OCI-LY1 (cell line): ENCODE results near the gene LEF1.

Experiments used
- H2AFZ ChIP-seq: fragments of 200-600 bp; sonication (generic), shearing (Covaris generic); 2 replicates; pipeline ENCODE4 v1.6.0; 2014; ENCODE audit warnings: antibody characterized with exemption, mild to moderate bottlenecking, low read length
- H3F3A ChIP-seq: fragments of 200-600 bp; sonication (generic), shearing (Covaris generic); 2 replicates; pipeline ENCODE4 v1.6.0; 2014; ENCODE audit warnings: mild to moderate bottlenecking, antibody characterized with exemption, low read length, moderate library complexity; ENCODE audit not compliant: insufficient read depth
- H3K27ac ChIP-seq: fragments of 200-600 bp; sonication (generic); 2 replicates; pipeline ENCODE4 v1.5.1; 2014; ENCODE audit warnings: low read length, mixed run types, mild to moderate bottlenecking, low read depth; ENCODE audit not compliant: poor library complexity, severe bottlenecking
- H3K27me3 ChIP-seq: fragments of 200-600 bp; sonication (generic); 2 replicates; pipeline ENCODE4 v1.6.0; 2014; ENCODE audit warnings: antibody characterized with exemption, mild to moderate bottlenecking, low read length, moderate library complexity; ENCODE audit not compliant: insufficient read depth
- H3K36me3 ChIP-seq: fragments of 200-600 bp; sonication (generic); 2 replicates; pipeline ENCODE4 v1.6.1; 2014; ENCODE audit warnings: mild to moderate bottlenecking, antibody characterized with exemption, low read length, moderate library complexity, mixed read lengths; ENCODE audit not compliant: insufficient read depth
- H3K4me1 ChIP-seq: fragments of 200-600 bp; sonication (generic); 2 replicates; pipeline ENCODE4 v1.5.1; 2014; ENCODE audit warnings: mild to moderate bottlenecking, low read length, moderate library complexity; ENCODE audit not compliant: insufficient read depth, severe bottlenecking
- H3K4me2 ChIP-seq: fragments of 200-600 bp; sonication (generic), shearing (Covaris generic); 2 replicates; pipeline ENCODE4 v1.6.1; 2014; ENCODE audit warnings: low read length
- H3K4me3 ChIP-seq: fragments of 200-600 bp; sonication (generic); 2 replicates; pipeline ENCODE4 v1.5.1; 2014; ENCODE audit warnings: low read length, low read depth, mild to moderate bottlenecking, mixed read lengths; ENCODE audit not compliant: poor library complexity, severe bottlenecking
- H3K79me2 ChIP-seq: fragments of 200-600 bp; shearing (Covaris generic); 2 replicates; pipeline ENCODE4 v1.6.1; 2016; ENCODE audit warnings: mixed run types, low read length, mixed read lengths; ENCODE audit not compliant: insufficient read depth
- H3K9ac ChIP-seq: fragments of 200-600 bp; sonication (generic), shearing (Covaris generic); 2 replicates; pipeline ENCODE4 v1.6.1; 2014; ENCODE audit warnings: mild to moderate bottlenecking, low read length, mixed read lengths
- H3K9me2 ChIP-seq: fragments of 200-600 bp; sonication (generic), shearing (Covaris generic); 2 replicates; pipeline ENCODE4 v1.6.1; 2014; ENCODE audit warnings: low read depth, mild to moderate bottlenecking, low read length, mixed read lengths
- H3K9me3 ChIP-seq: fragments of 200-600 bp; shearing (Covaris generic); 2 replicates; pipeline ENCODE4 v1.6.1; 2014; ENCODE audit warnings: low read length, mixed read lengths
- H4K20me1 ChIP-seq: fragments of 200-600 bp; sonication (generic), shearing (Covaris generic); 2 replicates; pipeline ENCODE4 v1.6.0; 2016; ENCODE audit warnings: mild to moderate bottlenecking, low read length; ENCODE audit not compliant: insufficient read depth
- CTCF ChIP-seq: fragments of 200-600 bp; sonication (generic), shearing (Covaris generic); IDR thresholded peaks from 2 replicates; pipeline ENCODE4 v1.5.1; 2017; ENCODE audit warnings: mild to moderate bottlenecking, antibody characterized with exemption, low read length, moderate library complexity, mixed read lengths
- EZH2 ChIP-seq: fragments of 200-600 bp; sonication (generic), shearing (Covaris generic); IDR thresholded peaks from 2 replicates; pipeline ENCODE4 v1.8.0; 2017; ENCODE audit warnings: borderline replicate concordance, mixed run types, mild to moderate bottlenecking, antibody characterized with exemption, low read length, moderate library complexity, mixed read lengths

LEF1 gene

GRCh38 chr4:108113229-108113628 lies 55.5 kb downstream of the LEF1 start:
- peak overlapping the region; percentile 9 for H3K4me3 ChIP-seq
- no peaks in the 10 kb centered on the region for H3K9me2 ChIP-seq
- no peaks in the 10 kb centered on the region for H3F3A ChIP-seq
- no peaks in the 10 kb centered on the region for H3K9me3 ChIP-seq
- peaks cover 86% of the 10 kb centered on the region for H3K79me2 ChIP-seq
- no peaks in the 10 kb centered on the region for H3K27me3 ChIP-seq
- H2AFZ ChIP-seq: no peak overlapping the region
- peaks cover 98% of the 10 kb centered on the region for H3K4me1 ChIP-seq
- no peaks in the 10 kb centered on the region for H4K20me1 ChIP-seq
- H3K36me3 ChIP-seq: peaks cover 66% of the 10 kb centered on the region; the same call in 1 of the 2 replicates
- peak overlapping the region; percentile 81 for H3K27ac ChIP-seq
- peak overlapping the region; percentile 46; the same call in 1 of the 2 replicates for H3K4me2 ChIP-seq
- TF ChIP-seq EZH2: no peak
- no peak for TF ChIP-seq CTCF
- peak overlapping the region; percentile 9; the same call in 1 of the 2 replicates for H3K9ac ChIP-seq

GRCh38 chr4:108111781-108112180 lies 57.0 kb downstream of the LEF1 start:
- Histone ChIP-seq H3K27ac (no peak overlapping the region), H3K36me3 (peaks cover 65% of the 10 kb centered on the region; the same call in 1 of the 2 replicates), H3K4me2 (no peak overlapping the region), H4K20me1 (no peaks in the 10 kb centered on the region), H3K4me3 (no peak overlapping the region), H3K4me1 (peaks cover 98% of the 10 kb centered on the region), H3K9me3 (no peaks in the 10 kb centered on the region), H3K27me3 (no peaks in the 10 kb centered on the region), H3K9ac (no peak overlapping the region), H3K9me2 (no peaks in the 10 kb centered on the region), H3F3A (no peaks in the 10 kb centered on the region), H2AFZ (no peak overlapping the region), H3K79me2 (peaks cover 90% of the 10 kb centered on the region)
- TF ChIP-seq EZH2 (no peak), CTCF (no peak)

GRCh38 chr4:108110450-108110849 lies 58.3 kb downstream of the LEF1 start:
- no peaks in the 10 kb centered on the region for H4K20me1 ChIP-seq
- H3K27me3 ChIP-seq: no peaks in the 10 kb centered on the region
- H3K4me2 ChIP-seq: no peak overlapping the region
- H3K79me2 ChIP-seq: peaks cover 98% of the 10 kb centered on the region
- H3K9me2 ChIP-seq: no peaks in the 10 kb centered on the region
- peaks cover 78% of the 10 kb centered on the region for H3K36me3 ChIP-seq
- H2AFZ ChIP-seq: no peak overlapping the region
- no peak overlapping the region for H3K9ac ChIP-seq
- no peak overlapping the region for H3K4me3 ChIP-seq
- H3K4me1 ChIP-seq: peaks cover 86% of the 10 kb centered on the region
- H3K27ac ChIP-seq: peak overlapping the region; percentile 1
- no peaks in the 10 kb centered on the region for H3K9me3 ChIP-seq
- H3F3A ChIP-seq: no peaks in the 10 kb centered on the region
- TF ChIP-seq CTCF: no peak
- no peak for TF ChIP-seq EZH2
